Psoas muscle (tissue), 8 donors: ENCODE data around the gene KDM4C. TPM values are rescaled to one million over a fixed set of nuclear protein-coding genes. Genes with fewer than 3 reads are reported as not detected.

Source experiments
- ATAC-seq, 4 donors: fragments of 200-7000 bp; cut with Tn5 transposase; one replicate each; pipeline ENCODE4 v1.9.1; 2020; ENCODE audit warnings: moderate library complexity in 3 of 4, mild to moderate bottlenecking in 2 of 4
- DNase-seq, 2 donors: peaks; one replicate each; pipeline ENCODE4 v3.0.0-alpha.2; 2020
- H3K27ac ChIP-seq: fragments of 200-600 bp; one replicate; pipeline ENCODE4 v1.8.0; 2022
- H3K27me3 ChIP-seq, 3 donors: fragments of 200-600 bp in 1 of 3; one replicate each; pipeline versions ENCODE4 v1.6.1 to v1.8.0; 2013 to 2022; ENCODE audit warnings: low read length in 2 of 3, mild to moderate bottlenecking in 2 of 3, moderate library complexity in 1 of 3; ENCODE audit not compliant: insufficient read depth in 3 of 3
- H3K36me3 ChIP-seq, 2 donors: fragments of 200-600 bp in 1 of 2; one replicate each; pipeline versions ENCODE4 v1.6.1 to v1.8.0; 2013 to 2022; ENCODE audit warnings: low read depth in 1 of 2, mild to moderate bottlenecking in 1 of 2, moderate library complexity in 1 of 2; ENCODE audit not compliant: insufficient read depth in 1 of 2
- H3K4me1 ChIP-seq: fragments of 200-600 bp; one replicate; pipeline ENCODE4 v1.8.0; 2022
- H3K4me3 ChIP-seq: fragments of 200-600 bp; one replicate; pipeline ENCODE4 v1.8.0; 2022; ENCODE audit warnings: mild to moderate bottlenecking
- H3K9me3 ChIP-seq: fragments of 200-600 bp; one replicate; pipeline ENCODE4 v1.8.0; 2022
- CTCF ChIP-seq: fragments of 200-600 bp; IDR thresholded peaks from one replicate; pipeline ENCODE4 v1.8.0; 2022; ENCODE audit warnings: antibody characterized with exemption
- WGBS, 3 donors: extraction: QIAGEN DNeasy Blood & Tissue Kit; methylation state at CpG; one replicate each; pipeline versions ENCODE4 v1.1.6 to v1.1.7; 2013; 5-methylcytosine and 5-hydroxymethylcytosine counted together
- intact Hi-C, 2 donors: fragments of 100-400 bp; cut with DNase I; formaldehyde crosslinking; loops; one replicate each; pipeline versions ENCODE4 v1.11.0 to v1.14.2; 2022
- polyA plus RNA-seq, 3 donors: library from polyadenylated mRNA; stranded (reverse); fragments of 200-250 nt; gene quantifications; one replicate each; pipeline ENCODE4 v1.2.3, GENCODE V29; 2013
- total RNA-seq, 4 donors: library from RNA; stranded (reverse); fragmentation: NEBNext Ultra II Directional in 2 of 4; extraction: Animal tissue kit (Norgen Biotek cat#: 25700) in 2 of 4; gene quantifications; one replicate each; pipeline versions ENCODE4 v1.2.1 to v1.2.4, GENCODE V29; 2021 to 2023
- donor health status: healthy with polysubstance abuse.
- donor health status: DM: no; HTN: no; CAD: no; lungs with moderate emphysema.
- donor health status: Bipolar disorder and iron deficiency.
- donor health status: healthy.
- donor health status: DM: yes; HTN: yes; CAD: no.
- donor health status: DM: no; HTN: no; CAD: no.
- donor health status: DM: no; HTN: no; CAD: no.
- donor health status: DM: yes; HTN: yes; CAD: no.

The KDM4C gene
- total and polyA plus RNA-seq, 7 donors = 2.7 to 13.0 (median 10.1) TPM

- H3K27ac ChIP-seq = no peak overlapping the region
- no peak for TF ChIP-seq CTCF
- DNase-seq (no peak), ATAC-seq (no peak)
- intact Hi-C loops = no loop called here
- WGBS, 3 donors = 78 to 82% (median 78%) methylated on average over 8 of the region's 8 CpGs
- no peaks in the 10 kb centered on the region for H3K36me3 ChIP-seq
- no peak overlapping the region for H3K4me3 ChIP-seq
- peaks cover 42% of the 10 kb centered on the region for H3K4me1 ChIP-seq
- H3K27me3 ChIP-seq = no peaks in the 10 kb centered on the region
- no peaks in the 10 kb centered on the region for H3K9me3 ChIP-seq
Observed at GRCh38 chr9:7150153-7150890, 392.5 kb downstream of the KDM4C start.

- ATAC-seq = no peak
- intact Hi-C loops = no loop called here
- 95 to 98% (median 97%) methylated on average over 4 of the region's 4 CpGs for WGBS, 3 donors
- DNase-seq = no peak
- H3K27me3 ChIP-seq = no peaks in the 10 kb centered on the region
- no peaks in the 10 kb centered on the region for H3K36me3 ChIP-seq
- peaks cover 19% of the 10 kb centered on the region for H3K4me1 ChIP-seq
- no peak for TF ChIP-seq CTCF
- H3K27ac ChIP-seq = no peak overlapping the region
- H3K4me3 ChIP-seq = no peak overlapping the region
- no peaks in the 10 kb centered on the region for H3K9me3 ChIP-seq
Observed at GRCh38 chr9:7153134-7153533, 395.4 kb downstream of the KDM4C start.

GRCh38 chr9:7153566-7153965 lies 395.8 kb downstream of the KDM4C start:
- no peaks in the 10 kb centered on the region for H3K36me3 ChIP-seq
- TF ChIP-seq CTCF = no peak
- H3K9me3 ChIP-seq = no peaks in the 10 kb centered on the region
- H3K4me1 ChIP-seq = peaks cover 15% of the 10 kb centered on the region
- 94 to 99% (median 97%) methylated on average over 1 of the region's 1 CpG for WGBS, 3 donors
- no peak for ATAC-seq
- no peak overlapping the region for H3K4me3 ChIP-seq
- no peaks in the 10 kb centered on the region for H3K27me3 ChIP-seq
- intact Hi-C loops = no loop called here
- no peak for DNase-seq
- H3K27ac ChIP-seq = no peak overlapping the region

GRCh38 chr9:7154003-7154619 lies 396.3 kb downstream of the KDM4C start:
- intact Hi-C loops = no loop called here
- ATAC-seq (peak in 1 of 4 donors; percentile 23), DNase-seq (no peak)
- H3K27ac ChIP-seq = no peak overlapping the region
- WGBS, 3 donors = 56 to 69% (median 56%) methylated on average over 9 of the region's 9 CpGs
- no peak for TF ChIP-seq CTCF
- H3K9me3 ChIP-seq = no peaks in the 10 kb centered on the region
- peaks cover 11% of the 10 kb centered on the region for H3K4me1 ChIP-seq
- no peaks in the 10 kb centered on the region for H3K27me3 ChIP-seq
- H3K4me3 ChIP-seq = no peak overlapping the region
- no peaks in the 10 kb centered on the region for H3K36me3 ChIP-seq
